GM12878 (cell line): Measurements from ENCODE around the gene RADIL. TPM values are rescaled to one million over a fixed set of nuclear protein-coding genes. Genes with fewer than 3 reads are reported as not detected.

Experiments
- CEBPB ChIP-seq, 2 experiments: fragments of 150-350 bp in 1 of 2; IDR thresholded peaks; 2 replicates each; pipeline ENCODE4 v1.6.1; 2012 to 2014; ENCODE audit warnings: low read depth in 2 of 2, low read length in 2 of 2, borderline replicate concordance in 1 of 2, inconsistent platforms in 1 of 2
- CUX1 ChIP-seq: IDR thresholded peaks from 2 replicates; pipeline ENCODE4 v1.6.1; 2012; ENCODE audit warnings: improper control_type of control experiment, low read depth, low read length; ENCODE audit not compliant: insufficient replicate concordance
- ESRRA ChIP-seq: IDR thresholded peaks from 2 replicates; pipeline ENCODE4 v1.6.1; 2012; ENCODE audit warnings: mild to moderate bottlenecking, low read length, improper control_type of control experiment
- EZH2 ChIP-seq: IDR thresholded peaks from 2 replicates; pipeline ENCODE4 v1.6.1; 2012; ENCODE audit warnings: low read depth, mild to moderate bottlenecking, control low read depth, inconsistent platforms, low read length, borderline replicate concordance; ENCODE audit not compliant: control insufficient read depth
- HSF1 ChIP-seq: fragments of 150-350 bp; IDR thresholded peaks from 2 replicates; pipeline ENCODE4 v1.6.1; 2014; ENCODE audit warnings: mild to moderate bottlenecking, low read depth, low read length
- POLR2AphosphoS5 ChIP-seq: IDR thresholded peaks from 2 replicates; pipeline ENCODE4 v1.6.1; 2011; ENCODE audit warnings: mild to moderate bottlenecking, low read length, inconsistent platforms
- PRDM15 ChIP-seq: fragments of 450-650 bp; formaldehyde crosslinking; IDR thresholded peaks from 2 replicates; pipeline ENCODE4 v1.4.0; 2020; ENCODE audit warnings: mild to moderate bottlenecking, moderate library complexity
- RAD21 ChIP-seq: IDR thresholded peaks from 2 replicates; pipeline ENCODE4 v1.6.1; 2011; ENCODE audit warnings: mild to moderate bottlenecking, low read depth, low read length, moderate library complexity; ENCODE audit not compliant: insufficient read depth
- SIN3A ChIP-seq: IDR thresholded peaks from 2 replicates; pipeline ENCODE4 v1.6.1; 2012; ENCODE audit warnings: low read depth, low read length, improper control_type of control experiment
- polyA plus RNA-seq, 11 experiments: library from polyadenylated mRNA; depleted of rRNA in 4 of 11; unstranded in 6 of 11; stranded (reverse) in 5 of 11; fragments of >200 nt; fragmentation: Nextera tagmentation in 4 of 11; fragmentation: Illumina TruSeq in 1 of 11; extraction: Ambion mirVana in 4 of 11; extraction: Trizol in 1 of 11; gene quantifications; 1 replicate in 1 of 11; 2 replicates in 10 of 11; pipeline versions ENCODE4 v1.2.1 to v1.2.3, GENCODE V29; 2011 to 2016; ENCODE audit warnings: inconsistent platforms in 2 of 11, missing spikeins in 2 of 11, low read depth in 1 of 11
- total RNA-seq, 4 experiments: library from RNA; depleted of rRNA in 3 of 4; stranded (reverse); fragments of >200 nt in 3 of 4; fragmentation: Illumina TruSeq in 1 of 4; extraction: Trizol in 1 of 4; gene quantifications; 2 replicates each; pipeline versions ENCODE4 v1.2.1 to v1.2.3, GENCODE V29; 2013 to 2021

The RADIL gene
- total and polyA plus RNA-seq, 10 of the 15 experiments (the other 5 are each of a cell fraction or from before 2014, with no cell fraction given): 0.05 to 0.06 TPM; not detected in 8

GRCh38 chr7:4816419-4817080 is 67.0 kb downstream of the RADIL start (continued):
- TF ChIP-seq ESRRA (no peak), CEBPB (IDR thresholded peaks at IDR 0.05; ENCODE audit: borderline replicate concordance in 1 of 2, low read depth in 2 of 2, low read length in 2 of 2) (no peak), HSF1 (no peak), CUX1 (no peak), SIN3A (no peak), PRDM15 (CRISPR knock-in tag) (no peak), RAD21 (no peak), EZH2 (no peak), POLR2AphosphoS5 (no peak)
